ENCODE data around the gene SPRYD7.

SPRYD7 gene, protein sequence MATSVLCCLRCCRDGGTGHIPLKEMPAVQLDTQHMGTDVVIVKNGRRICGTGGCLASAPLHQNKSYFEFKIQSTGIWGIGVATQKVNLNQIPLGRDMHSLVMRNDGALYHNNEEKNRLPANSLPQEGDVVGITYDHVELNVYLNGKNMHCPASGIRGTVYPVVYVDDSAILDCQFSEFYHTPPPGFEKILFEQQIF

DNA sequence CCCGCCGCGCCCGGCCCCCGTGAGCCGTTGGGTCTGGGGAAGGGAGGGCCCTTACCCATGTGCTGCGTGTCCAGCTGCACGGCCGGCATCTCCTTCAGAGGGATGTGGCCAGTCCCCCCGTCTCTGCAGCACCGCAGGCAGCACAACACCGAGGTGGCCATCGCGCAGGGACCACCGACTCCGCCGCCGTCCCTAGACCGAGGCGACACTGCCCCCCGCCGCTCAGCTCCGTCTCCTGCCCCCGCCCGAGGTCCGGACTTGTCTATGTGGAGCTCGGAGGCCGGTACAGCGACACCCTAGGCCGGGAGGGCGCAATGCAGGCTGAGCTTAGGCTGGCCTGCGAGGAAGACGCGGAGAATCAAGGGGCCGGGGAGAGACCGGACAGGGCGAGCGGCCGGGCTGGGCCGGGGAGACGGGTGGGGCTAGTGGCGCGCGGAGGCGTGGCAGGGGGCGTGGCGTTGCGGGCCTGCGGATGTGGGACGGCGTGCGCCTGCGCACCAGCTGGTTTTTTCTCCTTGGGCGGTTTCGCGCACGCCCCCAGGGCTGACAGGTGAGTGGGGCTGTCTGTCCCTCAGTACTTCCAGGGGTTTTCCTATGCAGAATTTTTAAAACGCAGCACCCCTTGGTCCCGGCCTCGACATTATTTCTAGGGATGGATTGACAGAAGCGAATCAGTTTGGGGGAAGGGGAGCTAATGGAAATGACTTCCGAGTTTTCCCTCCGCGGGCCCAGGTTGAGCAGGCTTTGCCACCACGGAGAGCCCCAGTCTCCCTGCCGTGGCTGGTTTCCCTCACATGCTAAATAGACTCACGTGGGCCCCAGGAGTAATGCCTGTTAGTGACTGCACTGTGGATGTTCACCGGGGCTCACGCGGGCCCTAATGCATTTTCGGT is at the start of gene SPRYD7:
Gene SPRYD7, minus strand, starts transcription at position 266 of the 893 bp plus-strand sequence. Its CDS starts 105 bp downstream, at position 161.
- H3K4me3 Mint-ChIP-seq, result peak within 1 kb of the TSS; percentile 88

DNA sequence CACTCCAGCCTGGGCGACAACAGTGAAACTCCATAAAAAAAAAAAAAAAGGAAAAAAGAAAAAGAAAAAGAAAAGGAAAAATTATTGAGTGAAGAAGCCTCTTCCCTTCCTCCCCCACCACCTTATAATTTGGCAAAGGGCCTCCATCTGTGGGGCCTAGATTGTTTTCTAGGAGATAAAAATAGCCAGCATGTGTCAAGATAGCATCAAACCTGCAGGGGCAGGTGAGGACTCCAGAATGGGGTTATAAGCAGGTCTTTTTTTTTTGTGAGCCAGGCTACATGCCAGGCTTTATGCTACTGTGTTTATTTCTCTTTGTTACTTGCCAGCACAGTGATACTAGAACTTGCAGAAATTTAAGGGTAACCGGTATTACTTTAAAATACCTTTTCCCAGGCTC is 49.0 kb upstream of the SPRYD7 start:
- Mint-ChIP-seq H3K27ac (no peak overlapping the region), H3K27me3 (no peaks in the 10 kb centered on the region), H3K36me3 (ENCODE audit: low read depth) (no peaks in the 10 kb centered on the region), H3K4me3 (no peak overlapping the region), H3K4me1 (ENCODE audit: low read depth) (no peaks in the 10 kb centered on the region), H3K9me3 (no peaks in the 10 kb centered on the region)

More for the DNA sequence above, at the start of gene SPRYD7:
- Mint-ChIP-seq H3K9me3 (no peaks in the 10 kb centered on the region), H3K27ac (peak within 1 kb of the TSS; percentile 89), H3K36me3 (ENCODE audit: low read depth) (no peaks in the 10 kb centered on the region), H3K4me1 (ENCODE audit: low read depth) (peaks cover 21% of the 10 kb centered on the region), H3K27me3 (no peaks in the 10 kb centered on the region)

DNA sequence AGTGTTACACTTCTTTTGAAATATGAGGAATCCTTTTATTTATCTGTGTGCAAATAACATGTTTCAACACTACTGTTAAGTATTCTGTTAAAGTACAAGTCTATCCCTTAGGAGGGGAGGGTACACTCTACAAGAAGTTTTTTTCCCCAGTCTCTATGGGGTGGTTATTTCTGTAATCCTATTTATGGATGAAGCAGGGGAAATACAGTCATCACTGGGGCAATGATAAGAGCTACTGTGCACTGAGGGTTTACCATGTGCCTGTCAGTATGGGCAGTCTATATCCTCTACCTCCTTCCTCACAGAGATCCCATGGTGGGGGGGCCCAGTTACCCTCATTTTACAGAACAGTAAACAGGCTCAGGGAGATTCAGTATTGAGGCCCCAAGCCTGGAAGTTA is 44.1 kb upstream of the SPRYD7 start:
- no peaks in the 10 kb centered on the region for H3K27me3 Mint-ChIP-seq
- H3K36me3 Mint-ChIP-seq (ENCODE audit: low read depth), result no peaks in the 10 kb centered on the region
- H3K9me3 Mint-ChIP-seq, result no peaks in the 10 kb centered on the region
- no peaks in the 10 kb centered on the region for H3K4me1 Mint-ChIP-seq (ENCODE audit: low read depth)
- no peak overlapping the region for H3K4me3 Mint-ChIP-seq
- no peak overlapping the region for H3K27ac Mint-ChIP-seq

DNA sequence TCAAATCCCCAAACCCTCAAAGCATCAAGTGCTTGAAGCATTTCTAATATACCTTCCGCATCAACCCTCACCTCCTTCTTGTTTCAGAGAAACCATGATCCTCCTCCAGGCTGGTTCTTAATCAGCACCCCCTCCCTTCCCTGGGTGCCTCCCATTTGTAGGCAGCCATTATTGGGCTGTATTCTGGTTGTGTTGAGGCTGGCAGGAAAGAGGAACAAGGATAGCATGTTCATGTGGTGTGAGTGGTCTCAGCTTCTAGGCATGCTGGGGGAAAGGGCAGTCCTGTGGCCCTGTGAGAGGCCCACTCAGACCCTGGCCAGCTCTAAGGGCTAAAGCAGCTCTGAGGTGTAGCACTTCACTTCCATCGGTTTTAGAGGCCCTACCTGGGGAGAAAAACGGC is 41.9 kb upstream of the SPRYD7 start:
- no peaks in the 10 kb centered on the region for H3K4me1 Mint-ChIP-seq (ENCODE audit: low read depth)
- no peaks in the 10 kb centered on the region for H3K36me3 Mint-ChIP-seq (ENCODE audit: low read depth)
- H3K9me3 Mint-ChIP-seq, result no peaks in the 10 kb centered on the region
- H3K4me3 Mint-ChIP-seq, result no peak overlapping the region
- H3K27ac Mint-ChIP-seq, result no peak overlapping the region
- H3K27me3 Mint-ChIP-seq, result no peaks in the 10 kb centered on the region

DNA sequence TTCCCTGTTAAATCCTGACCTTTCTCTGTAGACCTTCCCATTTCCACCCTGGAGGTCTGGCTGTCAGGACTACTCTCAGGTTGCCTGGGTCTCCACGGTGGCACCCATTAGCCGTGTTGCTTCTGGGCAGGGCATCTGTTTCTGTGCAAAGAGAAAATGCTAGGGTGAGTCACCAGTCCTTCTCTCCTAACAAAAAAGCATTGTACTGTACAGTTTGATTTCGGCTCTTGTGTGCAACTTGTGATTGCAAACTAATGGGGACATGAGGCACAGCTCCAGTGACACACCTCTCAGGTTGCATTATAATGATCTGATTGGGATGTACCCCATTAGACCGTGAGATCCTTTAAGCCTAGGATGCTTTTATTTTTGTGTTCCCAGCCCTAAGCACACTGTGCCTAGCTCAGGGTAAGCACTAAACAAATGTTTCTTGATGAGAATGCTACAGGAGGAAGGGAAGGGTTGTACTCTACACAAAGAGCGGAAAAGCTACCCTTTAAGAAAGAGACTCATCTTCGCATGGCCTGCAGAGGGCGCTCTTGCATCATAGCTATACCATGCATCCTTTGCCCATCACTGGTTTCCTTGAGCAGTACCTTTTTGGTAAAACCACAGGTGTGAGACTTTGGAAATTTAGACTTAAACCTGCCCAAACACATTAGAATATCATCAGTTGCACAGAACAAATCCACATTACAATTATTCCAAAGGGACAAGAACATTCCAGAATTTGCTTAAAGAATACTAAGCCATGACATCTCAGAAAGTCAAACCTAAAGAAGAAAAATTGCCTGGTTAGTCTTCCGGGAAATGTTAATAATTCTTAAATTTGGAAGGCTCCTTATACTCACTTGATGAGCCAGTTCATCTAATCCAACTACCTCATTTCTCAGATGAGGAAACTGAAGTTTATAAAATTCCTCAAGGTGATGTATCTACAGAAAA is 40.4 kb upstream of the SPRYD7 start:
- Mint-ChIP-seq H3K27ac (no peak overlapping the region), H3K36me3 (ENCODE audit: low read depth) (no peaks in the 10 kb centered on the region), H3K4me3 (no peak overlapping the region), H3K4me1 (ENCODE audit: low read depth) (no peaks in the 10 kb centered on the region), H3K27me3 (no peaks in the 10 kb centered on the region), H3K9me3 (no peaks in the 10 kb centered on the region)

DNA sequence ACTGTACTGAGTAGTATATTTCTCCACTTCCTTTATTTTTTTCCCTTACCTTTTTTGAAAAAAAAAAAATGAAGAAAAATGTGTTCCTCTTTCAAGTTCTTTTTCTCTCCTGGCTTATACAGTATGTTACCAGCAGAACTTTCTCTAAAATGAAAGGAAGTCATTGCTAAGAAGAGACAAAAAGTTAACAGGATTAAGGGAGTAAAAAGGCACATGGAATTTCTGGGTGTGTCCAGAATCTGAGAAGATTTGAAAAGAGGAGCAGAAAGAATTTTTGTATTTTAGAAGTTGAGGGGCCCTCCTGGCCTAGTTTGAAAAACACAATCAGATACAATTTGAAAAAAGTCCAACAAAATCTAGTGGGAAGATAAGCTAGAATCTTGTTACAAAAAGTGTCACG is 39.7 kb upstream of the SPRYD7 start:
- Mint-ChIP-seq H3K4me1 (ENCODE audit: low read depth) (no peaks in the 10 kb centered on the region), H3K27ac (no peak overlapping the region), H3K27me3 (no peaks in the 10 kb centered on the region), H3K9me3 (no peaks in the 10 kb centered on the region), H3K4me3 (no peak overlapping the region), H3K36me3 (ENCODE audit: low read depth) (no peaks in the 10 kb centered on the region)

DNA sequence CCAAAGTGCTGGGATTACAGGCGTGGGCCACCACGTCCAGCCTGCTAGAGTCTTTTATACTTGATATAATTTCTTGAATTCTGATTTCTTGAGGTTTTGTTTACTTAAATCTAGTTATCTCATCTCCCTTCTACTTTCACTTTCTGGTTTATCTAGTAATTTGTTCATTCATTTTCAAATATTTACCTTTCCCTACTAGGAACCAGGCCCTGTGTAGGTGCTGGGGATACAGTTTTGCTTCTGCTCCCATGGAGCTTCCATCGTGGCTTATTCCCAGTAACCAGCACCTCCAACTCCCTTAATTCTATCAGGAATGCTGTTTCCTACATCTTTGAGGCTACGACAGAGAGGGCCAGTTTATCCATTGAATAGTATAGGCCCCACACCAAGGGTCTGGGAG is 36.6 kb upstream of the SPRYD7 start:
- no peak overlapping the region for H3K4me3 Mint-ChIP-seq
- no peaks in the 10 kb centered on the region for H3K27me3 Mint-ChIP-seq
- H3K9me3 Mint-ChIP-seq, result no peaks in the 10 kb centered on the region
- H3K4me1 Mint-ChIP-seq (ENCODE audit: low read depth), result no peaks in the 10 kb centered on the region
- H3K36me3 Mint-ChIP-seq (ENCODE audit: low read depth), result no peaks in the 10 kb centered on the region
- H3K27ac Mint-ChIP-seq, result no peak overlapping the region

DNA sequence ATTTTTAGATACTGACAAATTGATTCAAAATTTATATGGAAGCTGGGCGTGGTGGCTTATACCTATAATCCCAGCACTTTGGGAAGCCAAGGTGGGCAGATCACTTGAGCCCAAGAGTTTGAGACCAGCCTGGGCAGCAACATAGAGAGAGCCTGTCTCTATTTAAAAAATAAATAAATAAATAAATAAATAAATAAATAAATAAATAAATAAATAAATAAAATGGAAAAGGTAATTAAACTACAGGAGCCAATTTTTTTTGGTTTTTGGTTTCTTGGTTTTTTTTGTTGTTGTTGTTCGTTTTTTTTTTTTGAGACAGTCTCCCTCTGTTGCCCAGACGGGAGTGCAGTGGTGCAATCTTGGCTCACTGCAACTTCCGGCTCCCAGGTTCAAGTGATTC is 31.3 kb upstream of the SPRYD7 start:
- Mint-ChIP-seq H3K27me3 (no peaks in the 10 kb centered on the region), H3K9me3 (peaks cover 17% of the 10 kb centered on the region), H3K27ac (no peak overlapping the region), H3K4me1 (ENCODE audit: low read depth) (no peaks in the 10 kb centered on the region), H3K4me3 (no peak overlapping the region), H3K36me3 (ENCODE audit: low read depth) (peaks cover 25% of the 10 kb centered on the region)

DNA sequence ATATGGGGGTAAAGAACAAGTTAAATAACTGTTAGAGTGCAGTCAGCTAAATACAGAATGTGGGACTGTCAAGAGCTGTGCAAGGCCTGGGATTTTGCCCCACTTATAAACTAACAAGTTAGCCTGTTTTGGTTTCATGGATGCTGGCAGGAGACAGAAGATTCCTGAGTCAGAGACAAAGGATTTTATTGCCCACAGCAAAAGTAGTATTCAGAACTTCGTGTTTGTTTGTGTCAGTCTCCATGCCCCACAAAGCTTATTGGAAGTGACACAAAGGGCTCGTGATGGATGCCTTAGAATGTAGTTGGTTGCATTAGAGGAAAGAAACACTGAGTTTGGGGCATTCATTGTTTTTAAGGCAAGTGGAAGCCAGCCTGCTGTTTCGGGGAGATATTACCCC is 22.2 kb upstream of the SPRYD7 start:
- Mint-ChIP-seq H3K4me1 (ENCODE audit: low read depth) (no peaks in the 10 kb centered on the region), H3K36me3 (ENCODE audit: low read depth) (peaks cover 17% of the 10 kb centered on the region), H3K27ac (no peak overlapping the region), H3K4me3 (no peak overlapping the region), H3K9me3 (peaks cover 7% of the 10 kb centered on the region), H3K27me3 (peaks cover 14% of the 10 kb centered on the region)

DNA sequence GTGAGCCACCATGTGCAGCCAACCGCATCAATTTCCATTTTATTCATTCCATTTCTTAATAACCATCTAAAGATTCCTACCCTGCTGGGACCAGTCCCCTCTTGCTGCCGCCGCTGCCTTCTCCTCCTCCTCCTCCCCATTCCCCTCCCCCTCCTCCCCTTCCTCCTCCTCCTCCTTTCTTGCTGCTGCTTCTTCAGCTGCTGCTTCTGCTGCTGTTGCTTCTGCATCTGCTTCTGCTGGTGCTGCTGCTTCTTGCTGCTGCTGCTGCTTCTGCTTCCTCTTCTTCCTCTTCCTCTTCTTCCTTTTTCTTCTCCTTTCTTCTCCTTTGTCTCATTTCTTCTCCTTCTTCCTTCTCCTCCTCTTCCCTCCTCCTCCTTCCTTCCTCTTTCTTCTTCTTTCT is 20.0 kb upstream of the SPRYD7 start:
- Mint-ChIP-seq H3K9me3 (no peaks in the 10 kb centered on the region), H3K27me3 (peaks cover 14% of the 10 kb centered on the region), H3K36me3 (ENCODE audit: low read depth) (peaks cover 9% of the 10 kb centered on the region), H3K4me1 (ENCODE audit: low read depth) (no peaks in the 10 kb centered on the region), H3K4me3 (no peak overlapping the region), H3K27ac (no peak overlapping the region)

DNA sequence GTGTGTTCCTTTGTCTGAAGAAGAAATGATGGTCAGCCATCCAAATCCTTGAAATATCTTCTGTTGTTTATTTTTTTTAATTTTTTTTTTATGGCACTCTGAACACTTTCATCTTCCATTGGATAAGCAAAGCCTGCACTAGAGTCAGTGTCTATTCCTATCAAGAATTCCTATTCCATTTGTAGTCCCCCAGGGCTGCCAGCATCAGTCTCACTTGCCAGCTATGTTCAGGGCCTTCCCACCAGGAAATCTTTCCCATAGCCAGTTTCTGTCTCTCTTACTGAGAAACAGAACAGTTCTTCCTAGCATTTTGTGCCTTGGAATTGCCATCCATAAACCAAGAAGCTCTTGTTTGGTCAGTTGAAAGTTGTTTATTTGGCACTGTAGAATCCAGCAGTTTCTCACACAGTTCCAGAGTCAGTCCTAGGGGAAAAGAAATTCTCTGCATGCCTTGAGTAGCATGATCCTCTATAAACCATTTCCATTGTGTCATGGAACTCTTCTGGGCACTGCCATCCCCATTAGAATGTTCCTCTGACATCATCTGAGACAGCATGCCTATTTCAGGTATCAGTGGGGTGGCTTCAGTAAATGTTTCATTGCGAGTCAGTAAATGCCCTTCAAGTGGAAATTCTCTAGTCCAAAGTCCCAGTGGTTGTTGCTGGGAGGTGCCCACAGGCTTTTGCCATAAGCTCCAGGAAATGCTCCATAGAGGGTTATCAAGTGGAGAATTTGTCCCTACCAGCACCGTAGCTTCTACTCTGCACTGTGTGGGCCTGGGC is 18.7 kb upstream of the SPRYD7 start:
- Mint-ChIP-seq H3K4me3 (no peak overlapping the region), H3K36me3 (ENCODE audit: low read depth) (peaks cover 9% of the 10 kb centered on the region), H3K27ac (no peak overlapping the region), H3K4me1 (ENCODE audit: low read depth) (no peaks in the 10 kb centered on the region), H3K9me3 (no peaks in the 10 kb centered on the region), H3K27me3 (peaks cover 14% of the 10 kb centered on the region)

DNA sequence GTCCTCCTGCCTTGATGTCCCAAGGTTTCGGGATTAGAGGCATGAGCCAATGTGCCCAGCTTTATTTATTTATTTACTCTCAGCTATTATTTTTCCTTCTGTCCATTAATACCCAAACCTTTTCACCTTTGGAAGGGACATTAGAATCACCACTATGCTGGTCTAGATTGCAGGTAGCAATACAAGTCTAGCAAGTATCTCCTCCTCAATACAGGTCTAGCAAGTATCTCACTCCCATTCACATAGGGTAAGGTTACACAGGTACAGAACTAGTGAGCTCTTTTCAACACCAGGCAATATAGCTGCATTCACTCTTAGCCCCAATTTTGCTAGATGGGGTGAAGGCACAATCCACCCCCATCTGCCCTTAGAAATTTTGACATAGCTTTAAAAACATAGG is 17.4 kb upstream of the SPRYD7 start:
- Mint-ChIP-seq H3K36me3 (ENCODE audit: low read depth) (no peaks in the 10 kb centered on the region), H3K27ac (no peak overlapping the region)

DNA sequence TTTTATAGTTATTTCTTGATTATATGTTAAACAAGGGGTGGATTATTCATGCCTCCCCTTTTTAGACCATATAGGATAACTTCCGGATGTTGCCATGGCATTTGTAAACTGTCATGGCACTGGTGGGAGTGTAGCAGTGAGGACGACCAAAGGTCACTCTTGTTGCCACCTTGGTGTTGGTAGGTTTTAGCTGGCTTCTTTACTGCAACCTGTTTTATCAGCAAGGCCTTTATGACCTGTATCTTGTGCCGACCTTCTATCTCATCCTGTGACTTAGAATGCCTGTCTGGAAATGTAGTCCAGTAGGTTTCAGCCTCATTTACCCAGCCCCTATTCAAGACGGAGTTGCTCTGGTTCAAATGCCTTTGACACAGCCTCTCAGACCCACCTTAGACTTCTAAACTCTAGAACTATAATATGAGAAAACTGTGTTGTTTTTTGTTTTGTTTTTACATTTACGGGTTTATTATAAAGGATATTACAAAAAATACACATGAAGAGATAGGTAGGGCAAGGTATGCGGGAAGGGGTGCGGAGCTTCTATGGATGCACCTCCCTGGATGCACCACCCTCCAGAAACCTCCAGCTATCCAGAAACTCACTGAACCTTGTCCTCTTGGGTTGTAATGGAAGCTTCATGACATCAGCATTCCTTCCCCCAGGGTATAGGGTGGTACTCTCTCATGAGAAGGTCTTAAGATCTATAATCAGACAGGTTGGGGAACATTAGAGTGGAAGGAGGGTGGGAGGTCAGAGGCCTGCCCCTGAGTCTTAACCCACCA is 15.8 kb upstream of the SPRYD7 start:
- no peaks in the 10 kb centered on the region for H3K4me1 Mint-ChIP-seq (ENCODE audit: low read depth)
- H3K27me3 Mint-ChIP-seq, result peaks cover 16% of the 10 kb centered on the region
- no peak overlapping the region for H3K27ac Mint-ChIP-seq
- peaks cover 4% of the 10 kb centered on the region for H3K9me3 Mint-ChIP-seq
- H3K4me3 Mint-ChIP-seq, result no peak overlapping the region
- H3K36me3 Mint-ChIP-seq (ENCODE audit: low read depth), result no peaks in the 10 kb centered on the region

More for the DNA sequence above, 17.4 kb upstream of the SPRYD7 start:
- Mint-ChIP-seq H3K9me3 (peaks cover 4% of the 10 kb centered on the region), H3K4me3 (no peak overlapping the region), H3K4me1 (ENCODE audit: low read depth) (no peaks in the 10 kb centered on the region), H3K27me3 (peaks cover 14% of the 10 kb centered on the region)
